ENCODE measurements around the gene BNC2.

DNA sequence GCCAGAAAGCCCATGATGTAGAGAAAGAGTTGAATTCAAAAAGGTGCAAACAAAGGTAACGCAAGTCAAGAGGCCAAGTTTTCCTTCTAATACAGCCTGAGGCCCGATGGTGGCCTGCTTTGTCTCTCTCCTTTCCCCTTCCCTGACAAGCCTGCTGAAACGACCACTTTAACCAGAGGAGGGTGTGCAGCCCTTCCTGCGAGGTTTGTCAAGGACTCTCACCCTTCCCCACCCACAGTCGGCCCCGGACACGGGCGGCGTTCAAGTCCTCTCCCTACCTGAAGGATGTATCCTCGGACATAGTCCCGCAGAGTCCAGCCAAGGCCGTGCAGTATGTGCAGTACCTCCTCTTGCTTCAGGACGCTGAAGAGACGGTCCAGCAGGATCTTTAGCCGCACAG, 318.2 kb downstream of the BNC2 start:
- TF ChIP-seq POLR2A (IDR thresholded peaks at IDR 0.05; ENCODE audit: low read length) (no peak), GATA1 (IDR thresholded peaks at IDR 0.05; ENCODE audit: low read depth, low read length) (no peak)
